T-helper 22 cell (primary cell): ENCODE measurements around the gene GSAP.
"Not testable (repeated sequence)": the region's sequence is repeated elsewhere in the genome, so short reads cannot be mapped to it uniquely, and the experiment has no call there.

Experiments
- DNase-seq: peaks from one replicate; pipeline ENCODE4 v3.0.0-alpha.2; 2020; ENCODE audit warnings: low read depth

Gene GSAP, protein sequence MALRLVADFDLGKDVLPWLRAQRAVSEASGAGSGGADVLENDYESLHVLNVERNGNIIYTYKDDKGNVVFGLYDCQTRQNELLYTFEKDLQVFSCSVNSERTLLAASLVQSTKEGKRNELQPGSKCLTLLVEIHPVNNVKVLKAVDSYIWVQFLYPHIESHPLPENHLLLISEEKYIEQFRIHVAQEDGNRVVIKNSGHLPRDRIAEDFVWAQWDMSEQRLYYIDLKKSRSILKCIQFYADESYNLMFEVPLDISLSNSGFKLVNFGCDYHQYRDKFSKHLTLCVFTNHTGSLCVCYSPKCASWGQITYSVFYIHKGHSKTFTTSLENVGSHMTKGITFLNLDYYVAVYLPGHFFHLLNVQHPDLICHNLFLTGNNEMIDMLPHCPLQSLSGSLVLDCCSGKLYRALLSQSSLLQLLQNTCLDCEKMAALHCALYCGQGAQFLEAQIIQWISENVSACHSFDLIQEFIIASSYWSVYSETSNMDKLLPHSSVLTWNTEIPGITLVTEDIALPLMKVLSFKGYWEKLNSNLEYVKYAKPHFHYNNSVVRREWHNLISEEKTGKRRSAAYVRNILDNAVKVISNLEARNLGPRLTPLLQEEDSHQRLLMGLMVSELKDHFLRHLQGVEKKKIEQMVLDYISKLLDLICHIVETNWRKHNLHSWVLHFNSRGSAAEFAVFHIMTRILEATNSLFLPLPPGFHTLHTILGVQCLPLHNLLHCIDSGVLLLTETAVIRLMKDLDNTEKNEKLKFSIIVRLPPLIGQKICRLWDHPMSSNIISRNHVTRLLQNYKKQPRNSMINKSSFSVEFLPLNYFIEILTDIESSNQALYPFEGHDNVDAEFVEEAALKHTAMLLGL

DNA sequence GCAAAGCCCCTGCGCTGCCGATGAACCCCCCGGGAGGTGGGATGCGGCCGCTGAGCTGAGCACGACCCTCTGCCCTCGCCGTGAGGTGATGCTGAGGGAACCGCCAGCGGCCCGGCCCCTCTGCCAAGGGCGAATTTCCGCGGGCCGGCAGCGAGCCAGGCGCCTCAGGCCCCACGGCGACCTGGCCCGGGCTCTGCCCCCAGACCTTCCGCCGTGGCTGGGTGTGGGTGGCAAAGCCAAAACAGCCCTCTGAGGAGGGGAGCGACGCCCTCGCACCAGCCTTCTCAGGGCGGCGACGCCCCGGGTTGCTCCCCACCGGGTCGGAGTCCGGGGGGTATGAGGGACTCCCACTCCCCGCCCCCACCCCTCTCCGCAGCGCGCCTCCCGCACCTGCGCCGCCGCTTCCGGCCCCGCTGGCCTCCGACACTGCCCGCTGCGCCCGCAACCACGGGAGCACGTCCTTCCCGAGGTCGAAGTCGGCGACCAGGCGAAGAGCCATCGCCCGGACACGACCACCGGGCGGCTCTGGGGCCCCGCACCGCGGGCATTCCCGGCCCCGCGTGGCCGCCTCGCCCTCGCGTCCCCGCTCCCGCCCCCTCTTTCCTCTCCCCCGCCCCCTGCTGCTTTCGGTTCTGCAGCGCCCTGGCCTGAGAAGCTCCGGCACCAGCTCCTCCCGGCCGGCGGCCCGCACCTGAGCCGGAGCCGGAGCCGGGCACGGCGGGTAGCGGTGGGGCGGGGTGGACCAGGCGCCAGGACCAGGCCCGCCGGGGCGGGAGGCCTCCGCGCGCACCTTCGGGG is at the start of gene GSAP:
Gene GSAP, minus strand, starts transcription at position 527 of the 798 bp plus-strand sequence. Its CDS starts 28 bp downstream, at position 499.
- DNase-seq = peak; percentile 25

DNA sequence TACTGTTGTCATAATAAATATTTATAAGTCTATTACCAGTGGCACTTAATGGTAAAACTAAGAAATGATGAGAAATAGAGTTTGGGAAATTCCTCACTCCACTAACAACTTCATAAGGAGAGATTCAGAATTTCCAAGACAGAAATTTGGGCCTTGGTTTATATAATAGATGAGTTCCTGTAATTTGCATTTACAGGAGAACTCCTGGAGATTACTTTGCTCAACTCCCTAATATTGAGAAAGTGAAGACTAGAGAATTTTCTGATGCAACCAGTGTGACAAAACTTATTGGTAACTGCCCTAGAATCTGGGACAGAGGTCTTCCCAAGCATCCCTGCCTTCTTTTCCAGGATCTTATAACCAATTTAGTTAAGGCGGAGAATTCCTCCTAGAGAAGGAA is 49.1 kb upstream of the GSAP start:
- no peak for DNase-seq

DNA sequence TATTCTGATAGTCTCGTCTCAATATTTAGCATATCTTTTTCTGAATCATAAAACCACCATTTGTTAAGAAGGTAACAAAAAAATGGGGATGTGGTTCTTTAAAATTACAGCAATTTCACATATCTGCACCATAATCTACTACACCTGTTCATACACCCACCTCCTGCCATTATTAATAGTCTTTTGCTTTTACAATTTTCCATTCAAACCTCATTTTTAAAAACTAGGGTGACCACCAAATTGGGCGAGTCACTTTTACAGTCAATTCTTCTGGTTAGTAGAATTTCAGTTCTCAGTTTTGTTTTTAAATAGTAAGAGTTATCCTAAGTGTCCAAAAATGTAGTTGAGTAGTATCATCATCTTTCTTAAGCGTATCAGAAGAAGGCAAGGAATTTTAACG is 48.4 kb upstream of the GSAP start:
- DNase-seq = no peak

DNA sequence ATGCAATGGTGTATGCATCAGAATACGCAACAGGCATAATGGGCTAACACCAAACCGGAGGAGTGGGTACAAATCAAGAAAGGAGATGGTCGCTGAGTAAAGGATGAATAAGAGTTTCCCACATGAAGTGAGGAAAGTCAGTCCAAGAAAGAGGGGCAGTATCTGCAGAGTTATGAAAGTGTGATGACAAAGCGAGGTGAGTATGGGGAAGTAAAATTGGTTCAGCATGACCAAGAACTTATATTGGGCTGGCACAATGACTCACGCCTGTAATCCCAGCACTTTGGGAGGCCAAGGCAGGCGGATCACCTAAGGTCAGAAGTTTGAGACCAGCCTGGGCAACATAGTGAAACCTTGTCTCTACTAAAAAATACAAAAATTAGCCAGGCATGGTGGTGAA is 47.5 kb upstream of the GSAP start:
- not testable (repeated sequence) for DNase-seq

DNA sequence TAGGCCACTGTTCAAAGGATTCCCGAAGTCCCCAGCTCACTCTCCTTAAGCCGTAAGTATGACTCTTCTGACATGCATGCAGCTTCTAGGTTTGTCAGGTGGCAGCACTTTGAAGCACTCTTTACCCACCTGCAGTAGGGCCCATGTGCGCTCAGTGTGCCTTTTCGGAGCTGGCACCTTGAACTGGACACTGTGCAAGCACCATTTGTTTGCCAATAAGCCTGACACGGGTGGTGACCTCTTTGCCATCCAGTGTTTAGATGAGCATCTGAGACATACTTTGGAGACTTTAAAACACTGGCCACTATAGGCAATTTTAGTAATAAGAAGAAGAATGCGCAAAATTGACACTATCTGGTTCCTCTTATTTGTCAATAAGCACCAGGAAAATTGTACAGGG is 45.7 kb upstream of the GSAP start:
- DNase-seq = no peak

DNA sequence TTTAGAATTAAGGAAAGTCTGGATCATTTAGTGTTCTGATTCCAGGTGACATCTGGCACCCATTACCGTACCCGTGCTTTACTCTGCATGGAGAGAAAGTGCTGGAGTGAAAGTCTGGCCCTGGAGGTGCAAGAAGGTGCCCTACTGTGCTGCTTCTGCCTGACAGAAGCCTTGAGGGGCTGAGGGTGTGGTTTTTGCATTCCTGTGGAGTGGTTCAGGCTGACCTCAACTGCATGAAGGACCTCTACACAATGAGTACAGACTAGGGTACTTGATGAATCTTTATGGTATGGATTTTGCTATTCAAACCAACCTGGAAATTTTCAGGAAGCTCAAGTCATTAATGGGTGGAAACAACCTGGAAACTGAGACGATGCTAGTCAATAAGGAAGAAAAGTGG is 45.1 kb upstream of the GSAP start:
- DNase-seq = no peak

DNA sequence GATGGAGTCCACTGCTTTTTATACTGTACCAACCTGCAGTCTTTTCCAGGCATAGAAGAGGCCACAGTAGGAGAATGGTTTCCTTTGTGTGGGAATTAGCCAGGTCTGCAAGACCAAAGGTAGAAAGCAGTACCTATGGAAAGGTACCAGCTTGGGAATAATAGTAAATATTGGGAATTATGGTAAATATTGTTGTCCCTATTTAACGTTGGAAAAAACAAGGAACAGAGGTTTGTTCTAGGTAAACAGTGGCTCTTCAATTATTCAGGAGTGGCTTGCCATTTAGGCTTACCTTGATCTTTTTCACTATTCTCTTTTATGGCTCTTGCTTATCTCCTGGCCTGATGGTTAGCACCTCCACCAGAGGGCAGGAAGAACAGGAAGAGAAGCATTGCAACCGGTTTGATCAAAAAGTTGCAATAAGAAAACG is 43.9 kb upstream of the GSAP start:
- no peak for DNase-seq

DNA sequence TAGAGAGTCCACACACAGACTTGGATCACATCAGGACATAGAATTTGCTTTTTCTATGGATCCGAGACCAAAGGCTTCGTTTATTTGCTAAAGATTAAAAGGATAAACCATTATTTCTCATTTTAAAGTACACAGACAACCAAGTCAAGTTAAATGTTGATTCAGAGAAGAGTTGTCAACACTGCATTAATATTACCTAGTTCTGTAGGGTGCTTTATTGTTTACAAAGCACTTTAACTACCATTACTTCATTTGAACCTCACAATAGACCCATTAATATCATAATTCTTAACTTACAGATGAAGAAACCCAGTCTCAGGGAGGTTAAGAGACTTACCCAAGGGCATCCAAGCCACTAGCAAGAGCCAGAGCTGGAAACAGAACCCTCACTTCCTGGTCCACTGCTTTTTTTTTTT is 43.2 kb upstream of the GSAP start:
- no peak for DNase-seq

DNA sequence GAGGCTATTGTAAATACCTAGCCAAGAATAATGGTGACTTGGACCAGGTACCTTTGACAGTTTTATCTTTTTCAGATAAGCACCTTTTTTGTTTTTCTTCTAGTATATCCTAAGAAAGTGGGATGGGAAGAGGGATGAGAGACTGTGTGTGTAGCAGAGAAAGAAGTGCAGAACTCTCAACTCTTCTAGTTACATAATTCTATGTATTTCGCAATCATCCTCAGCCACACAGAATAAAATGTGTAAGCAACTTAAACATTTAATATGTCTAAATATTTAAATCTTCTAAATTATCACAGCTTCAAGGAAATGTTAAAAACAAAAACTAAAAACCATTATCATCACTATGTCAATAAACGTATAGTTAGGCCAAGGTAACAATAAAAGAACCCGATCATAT is 42.6 kb upstream of the GSAP start:
- DNase-seq = no peak

DNA sequence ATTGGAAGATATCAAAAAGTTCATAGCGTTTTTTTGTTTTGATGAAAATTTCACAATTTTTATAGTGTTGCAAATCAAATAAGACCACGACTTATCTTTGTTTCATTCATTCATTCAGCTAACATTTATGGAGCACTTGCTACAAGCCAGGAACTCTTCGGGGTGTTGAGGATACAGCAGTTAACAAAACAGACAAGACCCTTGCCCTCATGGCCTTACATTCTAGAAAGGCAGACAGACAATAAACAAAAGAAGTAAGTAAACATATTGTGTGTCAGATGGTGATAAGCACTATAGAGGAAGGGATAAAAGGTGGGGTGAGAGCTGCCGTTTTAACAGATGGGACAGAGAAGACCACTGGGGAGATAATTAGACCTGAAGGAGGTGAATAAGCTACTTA is 41.6 kb upstream of the GSAP start:
- no peak for DNase-seq

DNA sequence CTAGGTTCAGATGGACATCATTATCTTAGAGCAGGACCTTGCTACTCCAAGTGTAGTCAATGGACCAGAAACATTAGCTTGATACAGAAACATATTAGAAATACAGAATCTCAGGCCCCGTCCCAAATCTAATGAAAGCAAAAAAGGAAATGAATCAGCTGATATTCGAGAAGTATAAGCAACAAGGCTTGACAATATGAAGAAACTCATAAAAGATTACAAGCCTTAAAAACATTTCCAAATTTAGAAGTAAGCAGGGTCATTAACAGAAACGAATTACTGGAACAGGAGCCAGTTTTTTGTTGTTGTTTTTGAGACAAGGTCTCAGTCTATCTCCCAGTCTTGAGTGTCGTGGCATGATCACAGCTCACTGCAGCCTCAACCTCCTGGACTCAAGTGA is 40.5 kb upstream of the GSAP start:
- DNase-seq = no peak

DNA sequence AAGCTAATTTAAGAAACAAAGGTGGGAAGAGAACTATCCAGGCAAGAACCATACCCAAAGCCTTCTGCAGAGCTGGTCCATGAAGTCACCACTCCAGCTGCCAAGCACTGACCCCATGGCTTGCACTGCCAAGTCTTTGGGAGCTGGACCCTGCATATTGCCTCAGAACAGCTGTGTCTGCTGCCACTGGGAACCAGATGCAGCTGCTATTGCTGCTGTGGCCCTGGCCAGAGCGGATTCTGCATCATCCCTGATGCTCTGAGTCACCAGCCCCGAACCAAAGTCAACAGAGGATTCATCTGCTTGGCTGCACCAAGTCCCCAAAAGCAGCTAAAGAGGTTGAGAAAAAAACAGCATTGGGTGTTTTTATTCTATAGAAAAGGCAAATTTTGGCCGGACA is 39.2 kb upstream of the GSAP start:
- DNase-seq = no peak

DNA sequence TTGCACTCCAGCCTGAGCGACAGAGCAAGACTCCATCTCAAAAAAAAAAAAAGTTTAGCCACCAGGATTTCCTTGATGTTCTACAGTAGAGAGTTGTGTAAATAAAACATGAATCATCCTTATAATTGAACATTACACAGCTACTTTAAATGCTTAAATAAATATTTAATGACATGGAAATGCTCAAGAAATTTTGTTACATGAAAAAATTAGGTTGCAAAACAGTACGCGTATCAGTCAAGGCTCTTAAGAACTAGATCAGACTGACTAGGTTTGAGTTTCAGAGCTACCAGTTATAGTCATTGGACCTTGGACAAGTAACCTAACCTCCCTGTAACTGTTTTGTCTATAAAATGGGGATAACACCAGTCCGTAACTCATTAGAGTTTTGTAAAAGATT is 38.7 kb upstream of the GSAP start:
- DNase-seq = no peak

DNA sequence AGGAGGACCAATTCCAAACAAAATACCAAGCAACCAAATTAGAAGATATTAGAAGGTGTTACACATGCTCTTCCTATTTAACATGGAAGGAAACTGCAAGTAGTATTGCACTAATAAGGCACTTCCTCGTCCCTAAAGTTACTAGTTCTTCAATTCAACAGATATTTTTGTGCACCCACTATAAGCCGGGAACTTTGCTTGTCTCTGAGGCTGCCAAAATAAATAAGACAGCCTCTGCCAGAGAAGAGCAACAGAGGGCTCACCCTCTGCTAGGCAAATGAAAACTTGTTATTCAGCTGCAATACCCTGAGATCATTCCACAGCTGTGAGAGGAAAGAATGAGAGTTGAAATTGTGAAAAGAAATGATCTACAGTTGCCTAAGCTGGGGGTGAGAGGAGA is 37.4 kb upstream of the GSAP start:
- DNase-seq = no peak

DNA sequence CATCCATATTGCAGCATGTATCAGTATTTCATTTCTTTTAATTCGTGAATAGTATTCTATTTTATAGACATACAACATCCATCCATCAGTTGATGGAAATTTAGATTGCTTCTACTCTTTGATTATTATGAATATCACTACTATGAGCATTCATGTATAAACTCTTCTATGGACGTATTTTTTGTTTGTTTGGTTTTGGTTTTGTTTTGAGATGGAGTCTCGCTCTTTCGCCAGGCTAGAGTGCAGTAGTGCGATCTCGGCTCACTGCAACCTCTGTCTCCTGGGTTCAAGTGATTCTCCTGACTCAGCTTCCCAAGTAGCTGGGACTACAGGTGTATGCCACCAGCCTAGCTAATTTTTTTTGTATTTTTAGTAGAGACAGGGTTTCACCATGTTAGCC is 35.8 kb upstream of the GSAP start:
- not testable (repeated sequence) for DNase-seq

DNA sequence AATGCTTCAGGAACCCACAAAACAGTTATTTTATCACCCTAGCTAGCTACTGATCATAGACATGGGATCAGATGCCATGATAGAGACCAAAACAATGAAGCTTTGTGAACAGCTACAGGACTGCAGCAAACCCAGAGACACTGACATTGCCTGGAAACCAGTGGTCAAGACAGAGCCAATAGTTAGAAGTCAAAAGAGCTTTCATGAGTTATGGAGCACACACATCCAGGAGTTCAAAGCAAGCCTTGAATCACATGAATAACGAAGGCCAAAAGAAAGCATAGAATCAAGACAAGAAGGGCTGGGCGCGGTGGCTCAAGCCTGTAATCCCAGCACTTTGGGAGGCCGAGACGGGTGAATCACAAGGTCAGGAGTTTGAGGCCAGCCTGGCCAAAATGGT is 34.5 kb upstream of the GSAP start:
- DNase-seq = no peak

DNA sequence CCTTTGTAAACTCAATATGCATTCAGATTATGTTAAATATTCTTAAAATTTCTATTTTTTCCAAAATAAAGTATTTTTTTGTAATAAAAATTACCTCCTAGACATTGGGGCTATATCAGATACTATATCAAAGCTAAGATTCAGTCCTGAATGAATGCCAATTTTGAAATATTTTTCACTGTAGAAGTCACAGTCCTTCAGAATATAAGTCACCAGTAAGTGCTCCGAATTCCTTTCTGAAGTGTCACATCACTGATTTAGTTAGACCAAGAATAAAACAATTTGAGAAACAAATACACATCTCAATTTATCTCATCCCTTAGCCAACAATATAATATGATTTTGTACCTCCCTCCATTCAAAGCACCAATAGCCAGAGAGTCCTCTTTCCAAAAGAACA is 33.9 kb upstream of the GSAP start:
- no peak for DNase-seq

DNA sequence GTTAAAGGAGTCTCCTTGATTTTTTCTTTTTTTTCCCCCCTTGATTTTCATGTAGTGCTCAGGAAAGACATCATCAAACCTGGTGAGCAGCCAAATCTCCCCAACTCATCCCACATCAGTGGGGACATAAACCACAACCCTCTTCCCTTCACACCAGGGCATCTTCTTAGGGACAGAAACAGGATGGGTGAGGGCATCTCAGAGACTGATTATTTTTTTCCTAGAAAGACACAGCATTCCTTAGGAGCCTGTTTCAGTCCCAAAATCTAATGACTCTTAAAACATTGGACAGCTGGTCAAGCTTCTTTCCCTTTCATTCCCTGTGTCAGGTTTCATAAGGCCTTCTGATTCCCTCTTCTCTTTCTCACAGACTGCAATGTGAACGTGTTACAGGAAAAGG is 31.5 kb upstream of the GSAP start:
- no peak for DNase-seq

DNA sequence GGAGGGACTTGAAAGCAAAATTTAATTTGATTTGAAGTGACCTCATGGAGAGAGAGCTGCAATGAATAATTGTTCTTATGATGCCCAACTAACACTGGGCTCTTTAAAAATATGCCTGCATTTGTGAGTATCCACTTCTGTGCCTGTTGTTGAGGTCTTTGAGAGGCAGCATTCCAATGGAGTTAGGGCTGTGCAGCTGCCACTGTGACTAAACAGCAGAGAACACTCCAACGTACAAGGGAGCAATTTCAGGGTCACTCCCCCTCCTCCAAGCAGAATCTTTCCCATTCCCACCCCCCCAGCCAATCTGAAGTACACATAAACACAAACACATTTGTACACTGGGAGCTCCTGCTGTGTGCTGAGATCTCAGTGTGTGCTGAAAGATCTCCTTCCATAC is 28.0 kb upstream of the GSAP start:
- no peak for DNase-seq

DNA sequence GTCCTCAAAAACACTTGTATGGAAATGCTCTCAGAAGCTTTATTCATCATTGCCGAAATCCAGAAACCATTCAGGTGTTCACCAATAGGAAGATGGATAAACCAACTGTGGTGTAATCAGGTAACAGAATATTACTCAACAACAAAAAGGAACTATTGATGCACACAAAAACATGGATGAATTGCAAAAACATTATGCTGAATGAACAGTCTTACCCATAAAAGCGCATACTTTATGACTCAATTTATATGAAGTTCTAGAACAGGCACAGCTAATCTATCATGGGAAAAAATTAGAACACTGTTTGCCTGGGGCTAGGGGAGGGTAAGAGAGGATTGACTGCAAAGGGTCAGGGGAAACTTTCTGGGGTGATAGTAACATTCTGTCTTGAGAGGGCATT is 26.9 kb upstream of the GSAP start:
- DNase-seq = no peak

DNA sequence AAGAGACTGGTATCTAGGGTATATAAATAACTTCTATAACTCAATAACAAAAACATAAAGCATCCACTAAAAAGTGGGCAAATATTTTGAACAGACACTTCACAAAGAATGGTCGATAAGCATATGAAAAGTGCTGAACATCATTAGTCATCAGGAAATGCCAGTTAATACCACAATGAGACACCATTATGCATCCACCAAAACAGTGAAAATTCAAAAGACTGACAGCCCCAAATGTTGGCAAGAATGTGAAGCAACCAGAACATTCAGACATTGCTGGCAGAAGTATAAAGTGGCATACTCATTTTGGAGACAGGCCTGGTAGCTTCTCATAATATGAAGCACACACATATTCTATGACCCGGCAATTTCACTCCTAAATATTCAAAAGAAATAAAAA is 26.5 kb upstream of the GSAP start:
- DNase-seq = no peak

DNA sequence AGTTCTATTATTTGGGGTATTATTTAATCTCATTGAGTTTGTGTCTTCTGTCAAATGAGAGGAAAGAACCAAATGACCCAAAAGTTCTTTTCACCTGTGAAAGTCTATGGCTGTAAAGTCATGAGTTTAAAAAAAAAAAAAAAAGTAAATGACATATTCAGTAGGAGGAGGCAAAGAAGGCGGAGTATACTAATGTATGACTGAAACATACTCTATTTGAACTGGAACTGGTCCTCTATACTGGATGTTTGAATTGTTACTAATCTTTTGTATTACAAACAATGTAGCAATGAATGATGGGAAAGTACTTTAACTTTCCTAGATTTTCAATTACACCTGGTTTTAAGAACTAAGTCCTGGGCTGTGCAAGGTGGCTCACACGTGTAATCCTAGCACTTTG is 24.9 kb upstream of the GSAP start:
- DNase-seq = no peak

DNA sequence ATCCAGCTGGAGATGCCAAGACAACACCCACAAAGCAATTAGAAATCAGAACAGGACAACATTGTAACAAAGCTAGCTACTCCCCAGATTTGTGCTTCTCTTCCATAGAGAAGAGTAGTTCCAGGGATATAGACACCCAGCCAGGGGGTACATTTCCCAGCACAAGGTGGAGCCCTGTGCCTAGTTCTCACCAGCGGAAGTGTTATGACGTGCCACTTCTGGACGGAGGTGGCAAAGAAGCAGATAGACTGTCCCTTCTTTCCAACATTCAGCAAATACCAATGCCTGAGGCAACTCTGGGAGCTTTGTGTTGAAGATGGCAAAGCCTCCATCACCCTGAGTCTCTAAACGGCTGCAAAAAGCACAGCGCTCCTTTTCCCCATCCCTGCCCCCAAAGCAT is 23.4 kb upstream of the GSAP start:
- DNase-seq = no peak
